SK-MEL-5 (cell line): ENCODE measurements around the gene NOD1. TPM values are rescaled to one million over a fixed set of nuclear protein-coding genes. Genes with fewer than 3 reads are reported as not detected.
A peak's percentile ranks its signal among the peaks of the same experiment; 100 is the strongest.
"Not testable (repeated sequence)": the region's sequence is repeated elsewhere in the genome, so short reads cannot be mapped to it uniquely, and the experiment has no call there.

Experiments
- DNase-seq: peaks from one replicate; pipeline ENCODE4 v3.0.0-alpha.2; 2016; ENCODE audit warnings: low read depth, low spot score
- in situ Hi-C: cut with HindIII; loops from 2 replicates; pipeline ENCODE4 v1.10.0; 2016; ENCODE audit warnings: low sequenced_read_pairs, high pct_unique_total_duplicates, low pct_unique_long_range_greater_than_20kb
- polyA plus RNA-seq, 2 experiments: library from polyadenylated mRNA; depleted of rRNA; stranded (reverse); fragments of >200 nt; gene quantifications; 2 replicates each; pipeline ENCODE4 v1.2.3, GENCODE V29; 2015
- total RNA-seq: library from RNA; depleted of rRNA; stranded (reverse); fragments of >200 nt; shearing (Covaris generic); gene quantifications from 2 replicates; pipeline ENCODE4 v1.2.3, GENCODE V29; 2014; rRNA removed

Gene NOD1, protein sequence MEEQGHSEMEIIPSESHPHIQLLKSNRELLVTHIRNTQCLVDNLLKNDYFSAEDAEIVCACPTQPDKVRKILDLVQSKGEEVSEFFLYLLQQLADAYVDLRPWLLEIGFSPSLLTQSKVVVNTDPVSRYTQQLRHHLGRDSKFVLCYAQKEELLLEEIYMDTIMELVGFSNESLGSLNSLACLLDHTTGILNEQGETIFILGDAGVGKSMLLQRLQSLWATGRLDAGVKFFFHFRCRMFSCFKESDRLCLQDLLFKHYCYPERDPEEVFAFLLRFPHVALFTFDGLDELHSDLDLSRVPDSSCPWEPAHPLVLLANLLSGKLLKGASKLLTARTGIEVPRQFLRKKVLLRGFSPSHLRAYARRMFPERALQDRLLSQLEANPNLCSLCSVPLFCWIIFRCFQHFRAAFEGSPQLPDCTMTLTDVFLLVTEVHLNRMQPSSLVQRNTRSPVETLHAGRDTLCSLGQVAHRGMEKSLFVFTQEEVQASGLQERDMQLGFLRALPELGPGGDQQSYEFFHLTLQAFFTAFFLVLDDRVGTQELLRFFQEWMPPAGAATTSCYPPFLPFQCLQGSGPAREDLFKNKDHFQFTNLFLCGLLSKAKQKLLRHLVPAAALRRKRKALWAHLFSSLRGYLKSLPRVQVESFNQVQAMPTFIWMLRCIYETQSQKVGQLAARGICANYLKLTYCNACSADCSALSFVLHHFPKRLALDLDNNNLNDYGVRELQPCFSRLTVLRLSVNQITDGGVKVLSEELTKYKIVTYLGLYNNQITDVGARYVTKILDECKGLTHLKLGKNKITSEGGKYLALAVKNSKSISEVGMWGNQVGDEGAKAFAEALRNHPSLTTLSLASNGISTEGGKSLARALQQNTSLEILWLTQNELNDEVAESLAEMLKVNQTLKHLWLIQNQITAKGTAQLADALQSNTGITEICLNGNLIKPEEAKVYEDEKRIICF
- total RNA-seq: 6.9 and 8.6 TPM in 2 replicates
- polyA plus RNA-seq (2015; cell fraction: cytosol; rRNA removed): 8.5 and 14.7 TPM in 2 replicates
- polyA plus RNA-seq (2015; cell fraction: nucleus; rRNA removed): 25.1 and 33.4 TPM in 2 replicates

DNA sequence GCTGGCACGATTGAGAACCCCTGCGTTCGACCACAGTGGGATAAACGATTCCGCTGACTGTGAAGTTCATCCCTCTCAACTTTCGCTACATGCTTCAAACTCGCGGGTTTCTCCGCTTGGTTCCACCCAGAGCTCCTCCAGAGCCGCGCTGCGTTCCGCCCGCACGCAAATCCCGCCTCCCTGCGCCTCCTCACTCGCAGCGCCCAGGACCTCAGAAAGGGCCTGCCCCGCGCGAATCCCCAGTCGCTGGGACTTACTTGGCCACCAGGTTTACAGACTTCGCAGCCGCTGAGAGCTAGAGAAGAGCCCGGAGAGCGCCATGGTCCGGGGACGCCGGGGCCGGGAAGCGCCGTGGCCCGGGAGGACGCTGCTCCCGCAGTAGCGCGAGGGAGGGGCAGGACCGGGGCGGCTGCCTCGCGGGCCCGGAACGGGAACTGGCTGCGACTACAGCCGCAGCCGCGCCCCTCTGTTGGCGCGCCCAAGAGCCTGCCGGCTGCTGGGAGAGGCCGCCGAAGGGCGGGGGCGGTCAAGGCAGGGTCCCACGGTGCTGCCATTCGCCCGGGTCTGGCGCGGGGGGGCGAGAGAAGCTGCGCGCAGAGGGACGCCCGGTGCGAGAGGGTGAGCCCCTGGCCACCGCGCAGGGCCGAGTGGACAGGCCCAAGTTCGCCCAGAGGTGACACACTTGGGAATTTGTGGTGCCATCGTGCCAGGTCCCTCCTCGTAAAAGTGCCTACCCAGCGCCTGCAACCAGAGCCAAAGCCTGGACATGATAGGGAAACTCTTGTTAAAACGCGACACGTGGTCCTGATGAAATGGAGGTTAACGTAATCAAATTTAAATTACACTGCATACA is at the start of gene NOD1:
Gene NOD1 (minus strand): TSS at position 436 of the 853 bp plus-strand sequence. CDS start 21,863 bp downstream, outside the sequence.
- DNase-seq: peak; percentile 73
- in situ Hi-C loops: no loop called here

DNA sequence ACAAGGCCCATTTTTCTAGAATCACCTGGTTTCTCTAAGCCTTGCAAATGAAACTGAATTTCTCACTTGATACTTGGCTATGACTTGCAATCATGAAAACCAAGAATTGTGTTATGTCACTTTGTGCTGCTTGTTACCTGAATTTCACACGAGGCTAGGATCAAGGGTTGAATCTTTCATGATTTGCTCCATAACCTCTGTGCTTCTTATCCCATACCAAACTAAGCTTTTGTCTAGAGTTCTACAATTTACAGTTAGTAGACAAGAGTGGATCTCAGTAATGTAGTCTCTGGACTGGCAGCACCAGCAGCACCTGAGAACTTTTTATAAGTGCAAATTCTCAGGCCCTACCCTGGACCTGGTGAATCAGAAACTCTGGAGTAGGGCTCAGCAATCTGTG is 48.7 kb upstream of the NOD1 start:
- DNase-seq, in situ Hi-C loops: not testable (repeated sequence)

DNA sequence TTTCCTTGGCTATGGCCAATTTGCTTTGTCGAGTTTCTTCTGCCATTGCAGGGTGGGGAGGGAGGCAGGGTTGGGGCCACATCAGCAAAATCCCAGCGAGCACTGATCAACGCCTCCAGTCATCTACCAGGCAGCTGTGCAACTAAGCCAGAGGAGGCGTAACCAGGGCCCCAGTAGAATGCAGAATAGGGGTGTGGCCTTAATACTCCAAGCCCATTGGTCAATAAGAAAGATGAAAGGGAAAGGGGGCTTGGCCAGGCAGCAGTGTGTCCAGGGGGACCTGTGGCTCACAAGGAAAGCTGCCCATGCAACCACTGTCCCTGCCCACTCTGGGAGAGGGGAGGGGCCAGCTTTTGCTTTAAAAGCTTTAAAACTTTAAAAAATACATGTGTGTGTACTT is 47.6 kb upstream of the NOD1 start:
- in situ Hi-C loops: no loop called here
- peak; percentile 30 for DNase-seq

DNA sequence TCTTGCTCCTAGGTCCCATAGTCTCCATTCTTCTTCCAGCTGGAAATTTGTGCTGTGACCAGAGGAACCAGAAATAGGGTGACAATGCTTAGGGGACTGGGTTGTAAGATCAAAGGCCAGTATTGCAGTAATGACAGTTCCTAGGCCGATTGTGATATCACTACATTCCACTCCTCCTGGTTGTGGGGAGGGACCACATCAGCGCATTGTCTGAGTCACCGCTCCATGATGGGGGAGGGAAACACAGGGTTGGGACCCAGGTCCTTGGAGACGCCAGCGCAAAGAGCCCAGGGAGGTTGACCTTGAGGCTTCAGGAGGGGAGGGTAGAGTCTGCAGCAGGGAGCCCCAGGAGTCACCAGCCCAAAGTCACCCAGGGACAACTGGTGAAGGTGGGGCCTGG is 46.8 kb upstream of the NOD1 start:
- no peak for DNase-seq
- in situ Hi-C loops: no loop called here

DNA sequence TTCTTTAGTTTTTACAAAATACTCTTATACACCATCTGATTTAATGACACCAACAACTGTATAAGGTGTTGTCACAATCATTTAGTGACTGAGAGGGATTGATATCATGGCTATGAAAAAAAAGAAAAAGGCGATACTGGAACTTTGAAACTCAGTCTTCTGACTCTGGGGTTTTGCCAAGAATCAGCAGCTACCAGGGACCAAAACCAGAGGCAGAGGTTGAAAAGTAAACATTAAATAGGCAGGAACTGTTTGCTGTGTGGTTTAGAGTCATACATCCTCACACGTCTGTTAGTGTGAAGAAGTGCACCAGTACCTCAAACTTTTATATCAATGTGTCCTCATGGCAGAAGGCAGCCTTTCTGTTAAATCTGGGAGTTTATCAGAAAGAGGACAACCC is 46.0 kb upstream of the NOD1 start:
- DNase-seq: no peak
- in situ Hi-C loops: no loop called here

DNA sequence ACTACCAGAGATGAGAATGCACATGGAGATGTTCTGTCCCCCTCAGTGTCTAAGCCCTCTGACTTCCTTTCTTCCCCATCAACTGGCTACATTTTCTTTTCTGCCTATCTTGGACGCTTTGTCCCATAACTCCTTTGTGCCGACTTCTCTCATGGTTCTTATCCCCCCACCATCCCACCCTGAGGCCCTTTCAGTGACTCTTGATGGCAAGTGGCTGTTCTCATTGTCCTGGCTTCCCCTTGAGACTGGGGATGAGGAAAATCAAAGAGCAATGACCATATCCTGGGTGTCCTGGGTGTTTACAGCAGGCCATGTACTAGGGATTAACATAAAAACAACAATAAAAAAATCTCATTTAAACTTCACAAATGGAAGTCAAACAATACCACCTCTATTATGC is 44.9 kb upstream of the NOD1 start:
- DNase-seq: no peak
- in situ Hi-C loops: no loop called here

DNA sequence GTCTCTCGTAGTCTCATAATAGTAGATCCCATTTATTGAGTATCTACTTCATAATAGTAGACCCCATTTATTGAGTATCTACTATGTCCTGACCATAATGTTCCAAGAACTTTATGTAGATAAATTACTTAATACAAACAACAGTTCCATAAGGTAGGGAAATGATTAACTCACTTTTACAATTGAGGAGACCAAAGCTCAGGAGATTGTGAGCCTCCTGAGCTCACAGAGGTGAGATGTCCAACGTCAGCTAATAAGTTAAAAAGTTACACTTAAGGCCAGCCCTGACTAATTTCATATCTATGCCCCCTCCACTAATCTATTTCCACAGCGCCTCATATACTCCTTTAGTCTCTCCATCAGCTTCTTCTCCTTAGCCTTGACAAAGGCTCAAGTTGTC is 43.6 kb upstream of the NOD1 start:
- in situ Hi-C loops: no loop called here
- DNase-seq: no peak

DNA sequence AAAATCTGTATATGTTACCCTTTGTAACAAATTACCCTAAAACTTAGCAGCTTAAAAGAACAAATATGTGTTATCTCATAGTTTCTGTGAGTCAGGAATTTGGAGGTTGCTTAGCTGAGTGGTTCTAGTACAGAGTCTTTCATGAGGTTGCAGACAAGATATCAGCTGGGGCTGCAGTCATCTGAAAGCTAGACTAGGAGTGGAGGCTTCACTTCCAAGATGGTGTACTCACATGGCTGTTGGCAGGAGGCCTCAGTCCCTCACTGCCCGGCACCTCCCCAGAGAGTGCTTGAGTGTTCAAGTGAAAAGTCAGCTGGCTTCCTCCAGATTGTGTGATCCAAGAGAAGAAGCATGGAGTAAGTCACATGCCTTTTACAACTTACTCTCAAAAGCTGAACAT is 42.9 kb upstream of the NOD1 start:
- peak; percentile 74 for DNase-seq
- in situ Hi-C loops: no loop called here

DNA sequence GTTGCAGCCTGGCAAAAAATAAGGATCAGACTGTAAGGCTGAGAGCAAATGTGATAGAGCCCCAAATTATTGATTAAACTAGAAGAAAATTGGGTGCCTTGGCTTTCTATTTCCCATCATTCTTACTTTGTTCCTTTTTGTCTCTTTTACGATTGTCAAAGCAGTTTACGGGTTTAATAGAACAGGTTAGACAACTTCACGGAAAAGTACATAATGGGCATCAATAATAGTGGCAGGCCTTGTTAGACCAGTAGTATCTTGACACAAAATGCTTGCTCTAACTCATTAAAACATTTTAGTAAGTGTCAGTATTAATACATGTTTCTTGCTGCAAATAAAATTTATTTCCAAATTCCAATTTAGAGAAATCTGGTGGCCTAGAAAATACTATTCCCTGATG is 40.5 kb upstream of the NOD1 start:
- in situ Hi-C loops: no loop called here
- DNase-seq: no peak

DNA sequence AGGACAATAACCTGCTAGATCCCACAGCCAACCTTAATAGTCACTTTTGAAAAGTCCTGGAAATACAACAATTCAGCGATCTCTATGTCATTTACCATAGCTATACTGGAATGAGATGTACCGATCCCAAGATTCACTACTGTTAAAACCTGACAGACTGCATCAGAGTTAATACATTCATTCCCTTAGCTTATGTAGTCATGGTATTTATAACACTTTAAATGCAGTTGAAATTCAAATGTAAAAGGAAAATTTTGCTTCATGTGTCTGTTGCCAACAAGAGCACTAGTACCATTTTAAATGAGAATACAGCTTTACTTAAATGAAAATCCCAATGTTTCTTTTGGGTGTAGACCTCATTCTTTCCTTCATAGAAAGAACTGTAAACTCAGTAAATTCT is 37.2 kb upstream of the NOD1 start:
- in situ Hi-C loops: no loop called here
- no peak for DNase-seq

DNA sequence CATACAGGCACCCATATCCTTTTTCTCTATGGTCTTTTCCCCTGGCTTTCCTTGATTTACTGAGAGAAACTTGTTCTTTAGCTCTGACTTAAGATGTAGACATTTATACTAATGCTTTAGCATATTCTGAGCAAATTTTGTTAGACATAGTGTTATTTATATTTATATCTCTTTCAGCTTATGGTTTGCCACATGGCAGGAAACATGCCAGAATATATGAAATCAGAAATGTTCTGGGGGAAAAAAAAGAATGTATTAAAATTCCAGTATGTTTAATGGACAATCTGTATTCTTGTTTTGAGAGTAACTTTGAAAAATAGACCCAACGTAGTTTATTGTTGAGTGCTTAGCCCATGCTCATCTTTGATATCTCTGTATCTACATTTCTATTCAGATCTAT is 36.2 kb upstream of the NOD1 start:
- no peak for DNase-seq
- in situ Hi-C loops: no loop called here

DNA sequence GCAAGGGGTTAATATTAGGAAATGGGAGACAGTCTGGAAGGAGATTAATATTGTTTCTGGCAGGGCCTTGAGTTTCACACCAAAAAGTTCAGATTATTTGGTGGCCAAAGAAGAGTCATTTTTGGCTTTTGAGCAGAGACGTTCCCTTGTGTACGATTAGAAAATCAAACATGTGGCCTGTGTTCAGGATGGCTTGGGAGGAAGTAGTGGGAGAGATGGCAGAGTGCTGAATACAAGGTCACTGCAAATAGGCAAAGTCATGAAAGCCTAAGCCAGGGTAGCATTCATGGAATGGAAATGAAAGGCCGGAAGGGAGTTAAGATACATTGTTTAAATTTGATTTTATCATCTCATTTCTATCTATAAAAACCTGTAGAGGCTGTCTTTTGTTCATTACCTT is 35.6 kb upstream of the NOD1 start:
- no peak for DNase-seq
- in situ Hi-C loops: no loop called here

DNA sequence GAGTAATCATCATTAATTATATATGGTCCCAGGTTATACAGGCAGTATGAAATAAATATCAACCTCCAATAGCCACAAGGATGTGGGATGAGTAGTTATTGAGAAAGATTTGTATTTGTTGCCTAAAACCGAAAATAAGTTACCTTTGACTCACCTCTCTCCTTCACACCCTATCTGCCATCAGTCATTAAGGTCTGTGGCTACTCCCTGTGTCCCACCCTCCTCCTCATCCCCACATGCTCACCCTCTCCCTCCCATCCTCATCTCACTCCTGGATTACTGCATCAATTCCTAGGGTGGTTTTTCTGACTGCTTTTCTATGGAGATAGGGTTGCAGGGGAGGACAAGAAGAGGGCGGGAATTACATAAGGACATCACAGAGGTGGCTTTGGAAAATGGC is 35.2 kb upstream of the NOD1 start:
- in situ Hi-C loops: no loop called here
- DNase-seq: no peak

DNA sequence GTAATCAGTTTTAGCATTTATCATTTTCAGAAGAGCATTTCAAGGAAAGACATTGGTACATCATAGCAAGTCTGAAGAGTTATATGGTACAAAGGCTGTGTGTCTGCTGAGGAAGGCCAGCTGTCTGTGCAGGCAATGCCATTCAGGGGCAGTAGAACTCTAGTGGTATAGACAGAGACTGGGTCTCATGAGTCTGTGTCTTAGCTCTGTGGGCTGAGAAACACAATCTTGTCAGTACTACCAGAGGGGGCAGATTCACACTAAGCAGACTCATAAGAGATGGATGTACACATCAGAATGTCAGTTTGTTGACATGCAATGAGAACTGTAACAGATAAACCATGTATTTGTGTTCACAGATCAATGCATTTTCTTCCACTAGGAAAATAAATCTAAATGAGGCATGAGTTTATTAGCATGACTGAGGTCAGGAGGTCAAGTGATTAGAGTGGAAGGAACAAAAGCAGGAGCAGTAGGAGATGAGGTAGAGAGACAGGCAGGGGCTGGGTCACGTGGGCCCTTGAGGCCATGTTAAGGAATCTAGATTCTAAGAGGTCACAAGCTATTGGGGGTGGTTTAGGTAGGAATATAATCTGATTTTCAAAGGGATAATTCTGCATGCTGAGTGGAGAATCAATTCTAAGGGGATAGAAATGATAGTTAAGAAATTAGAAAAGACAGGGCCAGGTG is 33.5 kb upstream of the NOD1 start:
- peak; percentile 83 for DNase-seq
- in situ Hi-C loops: no loop called here

DNA sequence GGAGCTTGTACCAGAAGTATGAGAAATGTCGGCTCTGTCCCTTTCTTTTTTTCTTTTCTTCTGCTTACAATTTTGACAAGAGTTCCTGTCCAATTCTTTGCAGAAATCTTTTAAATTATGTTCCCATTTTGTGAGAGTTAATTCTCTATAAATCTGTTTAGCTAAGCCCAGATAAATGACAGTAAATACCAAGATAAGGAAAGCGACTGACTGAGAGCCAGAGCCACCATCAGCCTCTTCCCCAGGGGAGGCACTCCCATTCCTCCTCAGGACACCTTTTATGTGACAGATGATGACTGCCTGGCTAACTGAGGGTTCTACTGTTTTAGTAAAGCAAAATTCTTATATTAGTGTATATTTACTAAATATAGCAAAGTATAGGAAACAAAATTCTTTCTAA is 32.9 kb upstream of the NOD1 start:
- in situ Hi-C loops: no loop called here

DNA sequence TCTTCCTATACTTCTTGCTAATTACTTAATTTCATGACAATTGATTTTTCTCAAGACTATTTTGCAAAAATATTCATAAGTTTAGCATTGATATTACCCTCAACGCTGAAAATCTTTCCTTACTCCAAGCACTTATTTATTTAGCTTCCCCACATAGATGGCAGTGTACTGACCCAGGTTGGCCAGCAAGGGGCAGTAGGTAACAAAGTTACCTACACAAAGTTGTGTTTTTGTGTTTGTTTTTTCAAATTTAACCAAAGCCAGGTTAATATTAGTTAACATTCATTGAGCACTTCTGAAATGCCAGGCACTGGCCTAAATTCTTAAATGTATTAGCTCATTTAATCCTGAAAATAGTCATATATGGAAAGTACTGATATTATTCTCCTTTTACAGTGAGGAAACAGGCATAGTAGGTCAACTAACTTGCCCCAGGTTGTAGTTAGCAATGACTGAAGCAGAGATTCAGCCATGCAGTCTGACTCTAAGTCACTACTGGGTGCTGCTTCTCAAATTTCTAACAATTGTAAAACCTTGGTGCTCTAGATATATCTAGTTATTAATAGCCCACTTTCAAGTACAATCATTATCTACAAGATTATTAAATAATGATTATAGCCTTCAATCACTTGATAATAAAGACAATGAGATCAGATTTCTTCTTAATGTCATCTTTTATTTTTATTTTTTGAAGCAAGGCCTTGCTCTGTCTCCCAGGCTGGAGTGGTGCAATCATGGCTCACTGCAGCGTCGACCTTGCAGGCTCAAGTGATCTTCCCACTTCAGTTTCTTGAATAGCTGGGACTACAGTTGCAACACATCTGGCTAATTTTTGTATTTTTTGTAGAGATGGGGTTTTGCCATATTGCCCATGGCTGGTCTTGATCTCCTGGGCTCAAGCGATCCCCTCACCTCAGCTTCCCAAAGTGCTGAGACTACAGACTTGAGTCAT is 31.8 kb upstream of the NOD1 start:
- in situ Hi-C loops: no loop called here
- peak; percentile 77 for DNase-seq

More for the DNA sequence above, 32.9 kb upstream of the NOD1 start:
- DNase-seq: no peak
